D721Med (cell line): ENCODE results near the gene CFAP298.

Source experiments
- DNase-seq: peaks from one replicate; pipeline ENCODE4 v3.0.0; 2011; ENCODE audit warnings: low spot score; ENCODE audit not compliant: insufficient read length
- FAIRE-seq: peaks from 2 replicates; lab custom pipeline; 2011; peaks lifted over from hg19 to GRCh38; lab: Jason Lieb, UNC
- CTCF ChIP-seq: IDR thresholded peaks from 2 replicates; pipeline ENCODE4 v1.5.1; 2012; ENCODE audit warnings: mild to moderate bottlenecking, control low read depth; ENCODE audit not compliant: insufficient read depth; ENCODE audit errors: missing control alignments

The CFAP298 gene

GRCh38 chr21:32554832-32555638, 57.1 kb downstream of the CFAP298 start:
- TF ChIP-seq CTCF: no peak
- no peak for DNase-seq
- FAIRE-seq: no peak

GRCh38 chr21:32549886-32550285, 62.3 kb downstream of the CFAP298 start:
- no peak for DNase-seq
- TF ChIP-seq CTCF: no peak
- no peak for FAIRE-seq

GRCh38 chr21:32549440-32549839, 62.7 kb downstream of the CFAP298 start:
- FAIRE-seq (no peak), DNase-seq (no peak)
- no peak for TF ChIP-seq CTCF
